IMR-90 (cell line): ENCODE measurements around the gene CDC42SE1. TPM values are rescaled to one million over a fixed set of nuclear protein-coding genes. Genes with fewer than 3 reads are reported as not detected.

ENCODE experiments used
- ATAC-seq: fragments of 200-7000 bp; cut with Tn5 transposase; 2 replicates; pipeline ENCODE4 v1.9.1; 2020; ENCODE audit warnings: low read depth, mild to moderate bottlenecking, moderate library complexity
- BruUV-seq: library from RNA; stranded (reverse); fragments of 400-500 nt; replicated peaks from 2 replicates; lab custom pipeline; 2021; lab: Mats Ljungman, UMichigan
- CTCF ChIA-PET: fragments of 300-600 bp; formaldehyde crosslinking; extraction: SDS; loops from one replicate; lab custom pipeline; 2021; ENCODE audit warnings: antibody characterized with exemption; lab: Yijun Ruan, JAX
- POLR2A ChIA-PET: fragments of 300-600 bp; sonication (Branson Sonifier 250); formaldehyde crosslinking; loops from one replicate; lab custom pipeline; 2022; ENCODE audit warnings: antibody characterized with exemption; ENCODE audit not compliant: unreplicated experiment; lab: Charles Lee
- DNase-seq: peaks from one replicate; pipeline ENCODE4 v3.0.0; 2013
- H2AFZ ChIP-seq: replicated peaks from 2 replicates; pipeline ENCODE3; 2013; ENCODE audit warnings: low read length, mild to moderate bottlenecking; ENCODE audit not compliant: poor library complexity
- H2AK5ac ChIP-seq: 2 replicates; pipeline ENCODE4 v1.6.1; 2013; ENCODE audit warnings: low read depth, low read length, inconsistent platforms
- H2AK9ac ChIP-seq: replicated peaks from 2 replicates; pipeline ENCODE3; 2013; ENCODE audit warnings: mild to moderate bottlenecking, low read depth, low read length, moderate library complexity; ENCODE audit not compliant: poor library complexity
- H2BK120ac ChIP-seq: 2 replicates; pipeline ENCODE4 v1.6.1; 2013; ENCODE audit warnings: low read depth, low read length, inconsistent platforms
- H2BK15ac ChIP-seq: 3 replicates; pipeline ENCODE4 v1.6.1; 2013; ENCODE audit warnings: low read depth, low read length, inconsistent platforms
- H2BK20ac ChIP-seq: 2 replicates; pipeline ENCODE4 v1.6.1; 2013; ENCODE audit warnings: low read depth, mild to moderate bottlenecking, inconsistent platforms, low read length, moderate library complexity
- H2BK5ac ChIP-seq: 2 replicates; pipeline ENCODE4 v1.6.1; 2013; ENCODE audit warnings: mild to moderate bottlenecking, low read depth, low read length, inconsistent platforms; ENCODE audit not compliant: poor library complexity, severe bottlenecking
- H3K14ac ChIP-seq: replicated peaks from 2 replicates; pipeline ENCODE4 v1.6.1; 2013; ENCODE audit warnings: low read depth, low read length, inconsistent platforms
- H3K18ac ChIP-seq: 2 replicates; pipeline ENCODE4 v1.6.1; 2013; ENCODE audit warnings: low read depth, low read length, control low read depth
- H3K23ac ChIP-seq: 2 replicates; pipeline ENCODE4 v1.6.1; 2013; ENCODE audit warnings: low read depth, low read length, inconsistent platforms
- H3K27ac ChIP-seq: 2 replicates; pipeline ENCODE4 v1.5.1; 2013; ENCODE audit warnings: mild to moderate bottlenecking, control low read depth, low read length; ENCODE audit not compliant: insufficient read depth
- H3K27me3 ChIP-seq: 2 replicates; pipeline ENCODE4 v1.6.1; 2013; ENCODE audit warnings: low read length; ENCODE audit not compliant: control insufficient read depth, insufficient read depth
- H3K36me3 ChIP-seq: 2 replicates; pipeline ENCODE4 v1.6.1; 2013; ENCODE audit warnings: low read length, mixed read lengths; ENCODE audit not compliant: control insufficient read depth, insufficient read depth
- H3K4ac ChIP-seq: 2 replicates; pipeline ENCODE4 v1.6.1; 2013; ENCODE audit warnings: low read depth, low read length, inconsistent platforms
- H3K4me1 ChIP-seq: 2 replicates; pipeline ENCODE4 v1.6.1; 2013; ENCODE audit warnings: low read length, mixed read lengths; ENCODE audit not compliant: control insufficient read depth, insufficient read depth
- H3K4me2 ChIP-seq: 2 replicates; pipeline ENCODE4 v1.6.1; 2013; ENCODE audit warnings: low read depth, mild to moderate bottlenecking, control low read depth, low read length, moderate library complexity
- H3K4me3 ChIP-seq: 2 replicates; pipeline ENCODE4 v1.5.1; 2013; ENCODE audit warnings: low read depth, mild to moderate bottlenecking, control low read depth, low read length, moderate library complexity; ENCODE audit not compliant: insufficient read depth
- H3K56ac ChIP-seq: 2 replicates; pipeline ENCODE4 v1.6.1; 2013; ENCODE audit warnings: low read length, inconsistent platforms; ENCODE audit not compliant: insufficient read depth; ENCODE audit errors: extremely low read depth
- H3K79me1 ChIP-seq, 2 experiments: 2 replicates each; pipeline ENCODE4 v1.6.1; 2013; ENCODE audit warnings: low read length in 2 of 2, inconsistent platforms in 1 of 2, low read depth in 1 of 2
- H3K9ac ChIP-seq: 2 replicates; pipeline ENCODE4 v1.6.1; 2013; ENCODE audit warnings: low read depth, low read length, control low read depth
- H3K9me1 ChIP-seq: 2 replicates; pipeline ENCODE4 v1.6.1; 2013; ENCODE audit warnings: low read length, inconsistent platforms; ENCODE audit not compliant: insufficient read depth
- H3K9me3 ChIP-seq: 2 replicates; pipeline ENCODE4 v1.6.1; 2013; ENCODE audit warnings: low read length; ENCODE audit not compliant: control insufficient read depth, insufficient read depth
- H4K20me1 ChIP-seq: 2 replicates; pipeline ENCODE4 v1.6.1; 2013; ENCODE audit warnings: low read length, inconsistent platforms; ENCODE audit not compliant: insufficient read depth
- H4K5ac ChIP-seq: 2 replicates; pipeline ENCODE4 v1.6.1; 2013; ENCODE audit warnings: mild to moderate bottlenecking, low read depth, low read length, control low read depth
- H4K8ac ChIP-seq, 2 experiments: 2 replicates each; pipeline ENCODE4 v1.6.1; 2013; ENCODE audit warnings: low read depth in 2 of 2, low read length in 2 of 2, control low read depth in 1 of 2, inconsistent platforms in 1 of 2
- H4K91ac ChIP-seq: 2 replicates; pipeline ENCODE4 v1.6.1; 2013; ENCODE audit warnings: low read depth, low read length, inconsistent platforms; ENCODE audit not compliant: insufficient read depth
- BHLHE40 ChIP-seq: fragments of 150-350 bp; IDR thresholded peaks from 2 replicates; pipeline ENCODE4 v1.6.1; 2016; ENCODE audit warnings: mild to moderate bottlenecking, low read depth, low read length
- CEBPB ChIP-seq: IDR thresholded peaks from 2 replicates; pipeline ENCODE4 v1.6.1; 2012; ENCODE audit warnings: low read depth, low read length, improper control_type of control experiment
- CHD1 ChIP-seq: IDR thresholded peaks from 2 replicates; pipeline ENCODE4 v1.6.1; 2012; ENCODE audit warnings: low read depth, low read length, improper control_type of control experiment
- CTCF ChIP-seq: conservative IDR thresholded peaks from 2 replicates; pipeline ENCODE4 v1.5.1; 2012; ENCODE audit warnings: mild to moderate bottlenecking, low read depth, low read length, improper control_type of control experiment
- ELK1 ChIP-seq: fragments of 150-350 bp; IDR thresholded peaks from 2 replicates; pipeline ENCODE4 v1.6.1; 2016; ENCODE audit warnings: low read depth, mild to moderate bottlenecking, low read length, moderate library complexity, borderline replicate concordance
- FOS ChIP-seq: fragments of 150-350 bp; IDR thresholded peaks from 2 replicates; pipeline ENCODE4 v1.6.1; 2016; ENCODE audit warnings: low read depth, low read length
- MAFK ChIP-seq: IDR thresholded peaks from 2 replicates; pipeline ENCODE4 v1.6.1; 2012; ENCODE audit warnings: low read depth, low read length, improper control_type of control experiment
- MAZ ChIP-seq: IDR thresholded peaks from 2 replicates; pipeline ENCODE4 v1.6.1; 2012; ENCODE audit warnings: low read depth, mild to moderate bottlenecking, low read length, improper control_type of control experiment, moderate library complexity, borderline replicate concordance
- MXI1 ChIP-seq: IDR thresholded peaks from 2 replicates; pipeline ENCODE4 v1.6.1; 2012; ENCODE audit warnings: low read depth, mild to moderate bottlenecking, low read length, moderate library complexity, borderline replicate concordance
- NFE2L2 ChIP-seq: fragments of 150-350 bp; IDR thresholded peaks from 2 replicates; pipeline ENCODE4 v1.6.1; 2016; ENCODE audit warnings: low read depth, mild to moderate bottlenecking, low read length
- POLR2A ChIP-seq: IDR thresholded peaks from 2 replicates; pipeline ENCODE4 v1.6.1; 2012; ENCODE audit warnings: mild to moderate bottlenecking, low read depth, low read length
- RAD21 ChIP-seq: IDR thresholded peaks from 2 replicates; pipeline ENCODE4 v1.6.1; 2012; ENCODE audit warnings: low read length, improper control_type of control experiment
- RCOR1 ChIP-seq: IDR thresholded peaks from 2 replicates; pipeline ENCODE4 v1.6.1; 2012; ENCODE audit warnings: mild to moderate bottlenecking, low read length, improper control_type of control experiment; ENCODE audit not compliant: insufficient replicate concordance
- RFX5 ChIP-seq: IDR thresholded peaks from 2 replicates; pipeline ENCODE4 v1.8.0; 2012; ENCODE audit warnings: low read depth, mild to moderate bottlenecking, low read length, moderate library complexity
- SMC3 ChIP-seq: fragments of 150-350 bp; IDR thresholded peaks from 2 replicates; pipeline ENCODE4 v1.6.1; 2016; ENCODE audit warnings: low read depth, mild to moderate bottlenecking, antibody characterized with exemption, low read length, moderate library complexity
- USF2 ChIP-seq: fragments of 150-350 bp; IDR thresholded peaks from 2 replicates; pipeline ENCODE4 v1.6.1; 2017; ENCODE audit warnings: mild to moderate bottlenecking, antibody characterized with exemption, low read length, low read depth
- WGBS, 2 experiments: methylation state at CpG; one replicate each; pipeline versions ENCODE4 v1.1.5 to v1.1.7; 2013; ENCODE audit warnings: missing lambda C conversion rate in 2 of 2; ENCODE audit not compliant: insufficient read length in 1 of 2; ENCODE audit errors: extremely low coverage in 2 of 2; 5-methylcytosine and 5-hydroxymethylcytosine counted together
- dilution Hi-C: fragments of 300-500 bp; cut with HindIII; formaldehyde crosslinking; loops from one replicate; pipeline ENCODE4 v1.14.3; 2018; ENCODE audit warnings: low sequenced_read_pairs; ENCODE audit not compliant: unreplicated experiment
- in situ Hi-C: fragments of 300-500 bp; cut with MboI; formaldehyde crosslinking; loops from 3 replicates; pipeline ENCODE4 v1.14.3; 2019; ENCODE audit warnings: low sequenced_read_pairs, inconsistent platforms, mixed read lengths
- intact Hi-C: fragments of 100-400 bp; cut with micrococcal nuclease; formaldehyde crosslinking; loops from 2 replicates; pipeline ENCODE4 v1.10.0; 2022
- polyA plus RNA-seq, 3 experiments: library from polyadenylated mRNA; depleted of rRNA; stranded (reverse); fragments of >200 nt; gene quantifications; 2 replicates each; pipeline ENCODE4 v1.2.3, GENCODE V29; 2012; ENCODE audit warnings: low replicate concordance in 1 of 3
- total RNA-seq: library from RNA; depleted of rRNA; stranded (reverse); fragments of >200 nt; gene quantifications from 2 replicates; pipeline ENCODE4 v1.2.3, GENCODE V29; 2012

The CDC42SE1 gene
- total and polyA plus RNA-seq, 2 of the 4 experiments (the other 2 are of a cell fraction), result 47.0 to 58.5 TPM

- dilution Hi-C loops, result no loop called here
- intact Hi-C loops, result no loop called here
Observed at GRCh38 chr1:151098126-151098525, 38.7 kb upstream of the CDC42SE1 start.

More at GRCh38 chr1:151098126-151098525, 38.7 kb upstream of the CDC42SE1 start:
- ATAC-seq, result no peak
- DNase-seq, result no peak
- Histone ChIP-seq H3K9me3 (no peaks in the 10 kb centered on the region), H2AFZ (no peak overlapping the region), H4K91ac (no peak overlapping the region), H2BK5ac (no peak overlapping the region), H3K18ac (no peak overlapping the region), H3K36me3 (no peaks in the 10 kb centered on the region), H3K4me3 (no peak overlapping the region), H3K4me1 (no peaks in the 10 kb centered on the region), H4K8ac (no peak overlapping the region), H3K9me1 (no peaks in the 10 kb centered on the region), H2AK5ac (no peak overlapping the region), H3K27me3 (no peaks in the 10 kb centered on the region), H3K27ac (no peak overlapping the region), H3K79me1 (no peaks in the 10 kb centered on the region), H2AK9ac (no peak overlapping the region), H2BK20ac (no peak overlapping the region), H3K4me2 (no peak overlapping the region), H3K9ac (no peak overlapping the region), H2BK15ac (no peak overlapping the region), H3K14ac (no peak overlapping the region), H2BK120ac (no peak overlapping the region), H3K23ac (no peak overlapping the region), H3K4ac (no peak overlapping the region), H4K20me1 (no peaks in the 10 kb centered on the region), H4K5ac (no peak overlapping the region), H3K56ac (no peak overlapping the region)
- TF ChIP-seq FOS, result no peak
- no peak for TF ChIP-seq ELK1
- TF ChIP-seq CHD1, result no peak
- no peak for TF ChIP-seq RAD21
- TF ChIP-seq MAZ, result no peak
- TF ChIP-seq MAFK, result no peak
- TF ChIP-seq MXI1, result no peak
- TF ChIP-seq SMC3, result no peak
- TF ChIP-seq RCOR1, result no peak
- TF ChIP-seq BHLHE40, result no peak
- TF ChIP-seq USF2, result no peak
- TF ChIP-seq NFE2L2, result no peak
- TF ChIP-seq CTCF, result no peak
- TF ChIP-seq RFX5, result no peak
- TF ChIP-seq CEBPB, result no peak
- no peak for TF ChIP-seq POLR2A
- POLR2A ChIA-PET, result no interaction called here
- CTCF ChIA-PET, result interaction anchor here (0.5 to 0.7 kb wide), 2 partner anchors 43 to 71 kb away, joined by 3 read pairs; no protein-coding TSS in a partner anchor
- no TSS peak for BruUV-seq
- WGBS, 2 experiments, result no CpG with 5 or more reads among the region's 1 CpG
- in situ Hi-C loops, result loop anchor here (5.0 kb wide), 1 partner anchor 59 kb away; the partner anchor contains the start of gene TNFAIP8L2
